Erythroblast (primary cell): Measurements from ENCODE around the gene GMEB2.

Experiments
- DNase-seq, 2 experiments: peaks; one replicate each; lab custom pipeline; 2025; lab: John Stamatoyannopoulos, UW
- GATA1 ChIP-seq: IDR thresholded peaks from 2 replicates; pipeline ENCODE4 v1.6.1; 2011; ENCODE audit warnings: low read depth, mild to moderate bottlenecking, control low read depth, low read length, moderate library complexity
- POLR2A ChIP-seq: IDR thresholded peaks from 2 replicates; pipeline ENCODE4 v1.6.1; 2011; ENCODE audit warnings: mild to moderate bottlenecking, low read length

The GMEB2 gene

GRCh38 chr20:63539441-63540370, 87.2 kb downstream of the GMEB2 start:
- no peak for DNase-seq
- no peak for TF ChIP-seq POLR2A
- no peak for TF ChIP-seq GATA1

GRCh38 chr20:63539092-63539430, 87.8 kb downstream of the GMEB2 start:
- TF ChIP-seq GATA1 (no peak), POLR2A (no peak)
- DNase-seq, result no peak

- no peak for TF ChIP-seq POLR2A
- no peak for TF ChIP-seq GATA1
- no peak for DNase-seq
Observed at GRCh38 chr20:63538204-63539091, 88.5 kb downstream of the GMEB2 start.
